ENCODE measurements around the gene PDCD4. TPM values are rescaled to one million over a fixed set of nuclear protein-coding genes. Genes with fewer than 3 reads are reported as not detected.
"Not testable (repeated sequence)": the region's sequence is repeated elsewhere in the genome, so short reads cannot be mapped to it uniquely, and the experiment has no call there.

Gene PDCD4
- total RNA-seq, 1 donor, result 35.8 TPM

DNA sequence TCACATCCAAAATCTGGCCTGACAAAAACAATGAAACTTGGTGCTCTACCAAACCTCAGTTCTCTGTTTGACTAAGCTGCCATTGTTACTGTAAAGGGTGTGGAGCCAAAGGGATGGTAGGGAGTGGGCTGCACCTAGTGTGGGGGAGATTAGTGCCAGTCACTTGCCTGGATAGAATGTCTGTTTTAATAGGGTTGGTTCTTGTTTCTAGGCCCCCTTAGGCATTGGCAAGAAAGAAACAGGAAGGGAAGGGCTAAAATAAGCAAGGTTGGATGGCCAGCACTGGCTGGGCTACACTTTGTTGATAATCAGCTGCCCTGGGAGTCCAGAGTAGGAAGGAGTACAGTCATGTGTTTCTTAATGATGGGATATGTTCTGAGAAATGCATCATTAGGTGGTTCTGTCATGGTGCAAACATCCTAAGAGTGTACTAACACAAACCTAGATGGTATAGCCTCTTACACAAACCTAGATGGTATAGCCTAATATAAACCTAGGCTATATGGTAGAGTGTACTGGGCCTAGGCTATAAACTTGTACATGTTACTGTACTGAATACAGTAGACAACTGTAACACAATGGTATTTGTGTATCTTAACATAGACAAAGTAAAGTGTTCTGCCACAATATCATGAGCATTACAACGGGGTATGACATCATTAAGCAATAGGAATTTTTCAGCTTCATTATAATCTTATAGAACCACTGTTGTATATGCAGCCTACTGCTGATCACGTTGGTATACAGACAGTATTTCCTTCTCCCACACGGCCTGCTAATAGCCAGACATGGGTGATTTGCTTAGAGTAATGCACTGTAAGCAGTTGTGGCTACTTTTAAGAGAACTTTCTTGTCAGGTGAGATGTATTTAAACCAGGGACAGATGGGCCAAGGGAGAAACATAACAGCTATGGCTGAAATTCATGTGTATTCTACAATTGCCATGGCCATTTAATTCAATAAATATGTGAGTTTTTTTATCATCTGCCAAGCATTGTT is 31.9 kb downstream of the PDCD4 start:
- no peak overlapping the region for H3K4me3 ChIP-seq (ENCODE audit: low read depth, low read length)
- TF ChIP-seq, protein P1, sequence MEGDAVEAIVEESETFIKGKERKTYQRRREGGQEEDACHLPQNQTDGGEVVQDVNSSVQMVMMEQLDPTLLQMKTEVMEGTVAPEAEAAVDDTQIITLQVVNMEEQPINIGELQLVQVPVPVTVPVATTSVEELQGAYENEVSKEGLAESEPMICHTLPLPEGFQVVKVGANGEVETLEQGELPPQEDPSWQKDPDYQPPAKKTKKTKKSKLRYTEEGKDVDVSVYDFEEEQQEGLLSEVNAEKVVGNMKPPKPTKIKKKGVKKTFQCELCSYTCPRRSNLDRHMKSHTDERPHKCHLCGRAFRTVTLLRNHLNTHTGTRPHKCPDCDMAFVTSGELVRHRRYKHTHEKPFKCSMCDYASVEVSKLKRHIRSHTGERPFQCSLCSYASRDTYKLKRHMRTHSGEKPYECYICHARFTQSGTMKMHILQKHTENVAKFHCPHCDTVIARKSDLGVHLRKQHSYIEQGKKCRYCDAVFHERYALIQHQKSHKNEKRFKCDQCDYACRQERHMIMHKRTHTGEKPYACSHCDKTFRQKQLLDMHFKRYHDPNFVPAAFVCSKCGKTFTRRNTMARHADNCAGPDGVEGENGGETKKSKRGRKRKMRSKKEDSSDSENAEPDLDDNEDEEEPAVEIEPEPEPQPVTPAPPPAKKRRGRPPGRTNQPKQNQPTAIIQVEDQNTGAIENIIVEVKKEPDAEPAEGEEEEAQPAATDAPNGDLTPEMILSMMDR (IDR thresholded peaks at IDR 0.05; ENCODE audit: insufficient read depth, low read depth, low read length), result no peak
- DNase-seq (ENCODE audit: low read depth), result no peak

DNA sequence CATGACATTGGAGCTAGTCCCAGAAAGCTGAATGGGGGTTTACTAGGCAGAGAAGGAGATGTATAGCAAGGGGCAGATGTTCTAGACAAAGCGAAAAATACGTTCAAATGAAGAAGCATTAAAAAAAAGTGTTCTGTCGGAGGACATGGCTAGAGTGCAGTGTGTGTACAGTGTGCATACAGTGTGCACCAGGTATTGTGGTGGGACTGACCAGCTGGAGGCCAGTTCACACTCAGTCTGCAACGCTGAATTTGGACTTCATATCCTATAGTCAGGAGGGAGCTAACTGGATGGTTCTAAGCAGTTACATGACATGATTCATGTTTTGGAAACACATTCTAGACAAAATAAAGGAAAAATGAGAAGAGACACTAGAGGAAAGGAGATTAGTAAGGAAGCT is 38.4 kb downstream of the PDCD4 start:
- H3K4me3 ChIP-seq (ENCODE audit: low read depth, low read length), result no peak overlapping the region
- DNase-seq (ENCODE audit: low read depth), result no peak
- TF ChIP-seq, protein P1 (IDR thresholded peaks at IDR 0.05; ENCODE audit: insufficient read depth, low read depth, low read length), result no peak

DNA sequence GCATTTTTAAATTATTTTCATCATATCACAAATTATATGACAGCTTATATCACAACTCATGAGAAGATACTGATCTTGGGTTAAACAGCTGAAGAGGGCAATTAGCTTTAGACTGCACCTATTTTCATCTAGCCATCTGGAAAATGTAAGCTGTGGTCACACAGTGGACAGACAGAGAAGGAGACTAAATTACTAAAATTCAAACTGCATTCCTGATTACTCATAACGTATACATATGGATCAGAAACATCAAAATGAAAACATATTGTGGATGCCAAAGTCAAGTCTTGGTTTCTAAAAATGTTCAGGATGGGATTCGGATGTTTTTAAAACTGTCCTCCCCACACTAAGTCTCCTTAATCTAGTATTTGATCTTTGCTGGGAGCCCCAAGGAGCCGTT is 40.6 kb downstream of the PDCD4 start:
- H3K4me3 ChIP-seq (ENCODE audit: low read depth, low read length), result no peak overlapping the region
- DNase-seq (ENCODE audit: low read depth), result peak; percentile 62
- TF ChIP-seq, protein P1 (IDR thresholded peaks at IDR 0.05; ENCODE audit: insufficient read depth, low read depth, low read length), result no peak

DNA sequence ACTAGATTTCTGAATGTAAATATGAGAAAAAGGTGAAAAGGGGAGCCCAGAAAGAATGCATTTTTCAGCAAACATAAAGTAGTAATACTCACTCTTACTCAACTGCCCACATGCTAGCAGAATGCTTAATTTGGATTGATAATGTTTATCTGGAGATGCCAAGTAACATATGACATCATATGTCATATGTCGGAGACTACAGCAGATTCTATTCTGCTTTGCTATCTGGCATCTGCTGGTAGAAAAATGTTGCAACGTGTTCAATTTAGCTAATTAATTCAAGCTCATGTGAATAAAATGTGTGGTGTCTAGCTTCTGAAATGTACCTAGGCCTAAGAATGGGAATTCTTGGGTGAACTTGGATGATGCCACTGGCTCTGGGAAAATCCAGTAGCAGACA is 42.7 kb downstream of the PDCD4 start:
- no peak overlapping the region for H3K4me3 ChIP-seq (ENCODE audit: low read depth, low read length)
- TF ChIP-seq, protein P1 (IDR thresholded peaks at IDR 0.05; ENCODE audit: insufficient read depth, low read depth, low read length), result no peak
- peak; percentile 45 for DNase-seq (ENCODE audit: low read depth)

DNA sequence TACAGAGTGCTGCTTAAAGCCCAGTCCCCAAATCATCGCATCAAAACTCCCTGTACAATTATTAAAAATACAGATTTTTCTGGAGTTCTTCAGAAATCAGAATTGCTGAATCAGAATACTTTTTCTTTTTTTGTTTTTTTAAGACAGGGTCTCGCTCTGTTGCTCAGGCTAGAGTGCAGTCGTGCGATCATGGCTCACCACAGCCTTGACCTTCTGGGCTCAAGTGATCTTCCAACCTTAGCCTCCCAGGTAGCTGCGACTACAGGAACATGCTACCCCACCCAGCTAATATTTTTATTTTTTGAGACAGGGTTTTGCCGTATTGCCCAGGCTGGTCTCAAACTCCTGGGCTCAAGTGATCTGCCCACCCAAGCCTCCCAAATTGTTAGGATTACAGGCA is 43.3 kb downstream of the PDCD4 start:
- no peak for DNase-seq (ENCODE audit: low read depth)
- no peak overlapping the region for H3K4me3 ChIP-seq (ENCODE audit: low read depth, low read length)
- TF ChIP-seq, protein P1 (IDR thresholded peaks at IDR 0.05; ENCODE audit: insufficient read depth, low read depth, low read length), result no peak

DNA sequence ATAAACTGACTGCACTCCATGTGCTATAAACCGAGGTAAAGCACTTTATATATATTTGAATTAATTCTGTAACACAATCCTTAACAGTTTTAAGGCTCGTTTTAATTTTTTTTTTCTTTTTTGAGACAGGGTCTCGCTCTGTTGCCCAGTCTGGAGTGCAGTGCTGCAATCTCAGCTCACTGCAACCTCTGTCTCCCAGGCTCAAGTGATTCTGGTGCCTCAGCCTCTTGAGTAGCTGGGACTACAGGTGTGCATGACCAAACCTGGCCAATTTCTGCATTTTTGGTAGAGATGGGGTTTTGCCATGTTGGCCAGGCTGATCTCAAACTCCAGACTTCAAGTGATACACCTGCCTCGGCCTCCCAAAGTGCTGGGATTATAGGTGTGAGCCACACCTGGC is 43.9 kb downstream of the PDCD4 start:
- DNase-seq (ENCODE audit: low read depth); H3K4me3 ChIP-seq (ENCODE audit: low read depth, low read length): not testable (repeated sequence)

DNA sequence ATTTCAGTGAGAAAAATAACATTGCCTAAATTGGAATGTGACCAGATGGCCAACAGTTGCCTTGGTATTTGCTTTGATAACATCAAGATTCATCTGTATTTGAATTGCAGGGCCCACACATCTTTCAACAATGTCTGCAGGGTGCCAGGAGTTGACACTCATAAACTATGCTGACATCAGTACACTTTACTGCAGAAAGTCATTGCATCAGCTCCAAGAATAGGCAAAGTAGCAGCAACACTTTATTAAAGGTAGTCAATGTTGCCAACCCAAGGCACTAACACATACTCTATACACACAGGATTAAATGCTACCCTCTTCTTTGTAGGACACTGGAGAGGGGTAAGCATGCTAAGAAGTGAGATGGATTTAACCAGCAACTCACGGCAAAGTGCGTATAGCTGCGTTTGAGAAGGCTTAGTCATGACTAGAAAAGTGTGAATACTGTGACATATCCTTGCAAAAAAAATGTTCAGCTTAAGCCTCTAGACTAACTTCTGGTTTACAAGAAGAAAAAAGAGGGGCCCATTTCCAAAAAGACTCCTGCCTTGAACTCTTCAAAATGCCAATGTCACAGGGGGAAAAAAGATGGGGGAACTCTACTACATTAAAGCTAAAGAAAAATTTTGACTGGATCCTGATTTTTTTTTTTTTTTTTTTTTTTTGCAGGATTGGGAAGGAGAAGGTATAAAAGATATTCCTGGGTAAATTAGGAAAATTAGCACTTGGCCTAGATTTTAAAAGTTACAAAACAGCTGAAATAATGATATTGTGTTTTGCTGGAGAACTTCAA is 45.0 kb downstream of the PDCD4 start:
- TF ChIP-seq, protein P1 (IDR thresholded peaks at IDR 0.05; ENCODE audit: insufficient read depth, low read depth, low read length), result no peak
- no peak overlapping the region for H3K4me3 ChIP-seq (ENCODE audit: low read depth, low read length)
- DNase-seq (ENCODE audit: low read depth), result peak; percentile 88

Data from fibroblast of villous mesenchyme (primary cell).